Measurements from ENCODE around the gene RFTN1.

RFTN1 gene

GRCh38 chr3:16370503-16370871 lies 143.0 kb downstream of the RFTN1 start:
- in situ Hi-C loops (cut with HindIII; ENCODE audit: low sequenced_read_pairs): no loop called here

GRCh38 chr3:16369885-16370284 lies 143.6 kb downstream of the RFTN1 start:
- in situ Hi-C loops (cut with HindIII; ENCODE audit: low sequenced_read_pairs): no loop called here

- in situ Hi-C loops (cut with HindIII; ENCODE audit: low sequenced_read_pairs): no loop called here
Observed at GRCh38 chr3:16369276-16369675, 144.2 kb downstream of the RFTN1 start.

- in situ Hi-C loops (cut with HindIII; ENCODE audit: low sequenced_read_pairs): no loop called here
Observed at GRCh38 chr3:16366581-16366980, 146.9 kb downstream of the RFTN1 start.

- in situ Hi-C loops (cut with HindIII; ENCODE audit: low sequenced_read_pairs): no loop called here
Observed at GRCh38 chr3:16365491-16366128, 147.9 kb downstream of the RFTN1 start.

- in situ Hi-C loops (cut with HindIII; ENCODE audit: low sequenced_read_pairs): no loop called here
Observed at GRCh38 chr3:16364963-16365362, 148.5 kb downstream of the RFTN1 start.

- in situ Hi-C loops (cut with HindIII; ENCODE audit: low sequenced_read_pairs): no loop called here
Observed at GRCh38 chr3:16364323-16364722, 149.2 kb downstream of the RFTN1 start.

- in situ Hi-C loops (cut with HindIII; ENCODE audit: low sequenced_read_pairs): no loop called here
Observed at GRCh38 chr3:16363636-16364035, 149.9 kb downstream of the RFTN1 start.

GRCh38 chr3:16362770-16363169 lies 150.7 kb downstream of the RFTN1 start:
- in situ Hi-C loops (cut with HindIII; ENCODE audit: low sequenced_read_pairs): no loop called here

- in situ Hi-C loops (cut with HindIII; ENCODE audit: low sequenced_read_pairs): no loop called here
Observed at GRCh38 chr3:16361087-16361486, 152.4 kb downstream of the RFTN1 start.

- in situ Hi-C loops (cut with HindIII; ENCODE audit: low sequenced_read_pairs): no loop called here
Observed at GRCh38 chr3:16359331-16359730, 154.2 kb downstream of the RFTN1 start.

GRCh38 chr3:16358336-16358735 lies 155.2 kb downstream of the RFTN1 start:
- in situ Hi-C loops (cut with HindIII; ENCODE audit: low sequenced_read_pairs): no loop called here

GRCh38 chr3:16357186-16358121 lies 156.0 kb downstream of the RFTN1 start:
- in situ Hi-C loops (cut with HindIII; ENCODE audit: low sequenced_read_pairs): no loop called here

GRCh38 chr3:16355828-16356227 lies 157.7 kb downstream of the RFTN1 start:
- in situ Hi-C loops (cut with HindIII; ENCODE audit: low sequenced_read_pairs): no loop called here

GRCh38 chr3:16354291-16354690 lies 159.2 kb downstream of the RFTN1 start:
- in situ Hi-C loops (cut with HindIII; ENCODE audit: low sequenced_read_pairs): no loop called here

- in situ Hi-C loops (cut with HindIII; ENCODE audit: low sequenced_read_pairs): no loop called here
Observed at GRCh38 chr3:16352428-16352827, 161.1 kb downstream of the RFTN1 start.

- in situ Hi-C loops (cut with HindIII; ENCODE audit: low sequenced_read_pairs): no loop called here
Observed at GRCh38 chr3:16350597-16351318, 162.7 kb downstream of the RFTN1 start.

GRCh38 chr3:16349986-16350596 lies 163.4 kb downstream of the RFTN1 start:
- in situ Hi-C loops (cut with HindIII; ENCODE audit: low sequenced_read_pairs): no loop called here

- in situ Hi-C loops (cut with HindIII; ENCODE audit: low sequenced_read_pairs): no loop called here
Observed at GRCh38 chr3:16347548-16347947, 166.0 kb downstream of the RFTN1 start.

- in situ Hi-C loops (cut with HindIII; ENCODE audit: low sequenced_read_pairs): no loop called here
Observed at GRCh38 chr3:16346413-16347081, 167.0 kb downstream of the RFTN1 start.

GRCh38 chr3:16343101-16343500 lies 170.4 kb downstream of the RFTN1 start:
- in situ Hi-C loops (cut with HindIII; ENCODE audit: low sequenced_read_pairs): no loop called here

Data from endothelial cell of hepatic sinusoid (primary cell).